SK-N-MC (cell line): Measurements from ENCODE around the gene DYNC1I1.

Experiments
- DNase-seq: peaks from one replicate; pipeline ENCODE4 v3.0.0-alpha.2; 2011; ENCODE audit warnings: low read depth, low spot score
- H3K27ac ChIP-seq: fragments of 200-600 bp; sonication (generic); 2 replicates; pipeline ENCODE4 v1.5.1; 2016; ENCODE audit warnings: mixed run types
- H3K36me3 ChIP-seq: fragments of 200-600 bp; sonication (generic); 2 replicates; pipeline ENCODE4 v1.6.1; 2017; ENCODE audit warnings: antibody characterized with exemption, low read length, mixed read lengths; ENCODE audit not compliant: insufficient read depth
- H3K4me3 ChIP-seq: fragments of 200-600 bp; sonication (generic); 2 replicates; pipeline ENCODE4 v1.5.1; 2016
- H3K9ac ChIP-seq: fragments of 200-600 bp; sonication (generic); 2 replicates; pipeline ENCODE4 v1.8.0; 2017; ENCODE audit warnings: mixed run types, mixed read lengths; ENCODE audit not compliant: insufficient read length
- H3K9me3 ChIP-seq: fragments of 200-600 bp; sonication (generic); 2 replicates; pipeline ENCODE4 v1.6.1; 2017; ENCODE audit warnings: low read depth, mild to moderate bottlenecking, antibody characterized with exemption, low read length, moderate library complexity, mixed read lengths
- EZH2 ChIP-seq: fragments of 200-600 bp; sonication (generic); IDR thresholded peaks from one replicate; pipeline ENCODE4 v1.6.1; 2017; ENCODE audit warnings: antibody characterized with exemption
- FOXP2 ChIP-seq: optimal IDR thresholded peaks from 2 replicates; pipeline ENCODE3; 2011; ENCODE audit warnings: mild to moderate bottlenecking, moderate library complexity; ENCODE audit not compliant: insufficient read depth; ENCODE audit errors: extremely low read length, control extremely low read depth
- POLR2AphosphoS5 ChIP-seq: IDR thresholded peaks from 2 replicates; pipeline ENCODE4 v1.6.1; 2012; ENCODE audit warnings: mild to moderate bottlenecking, low read depth, low read length, borderline replicate concordance

The DYNC1I1 gene

GRCh38 chr7:95753440-95753839, 18.9 kb upstream of the DYNC1I1 start:
- no peak overlapping the region for H3K4me3 ChIP-seq
- no peak overlapping the region for H3K27ac ChIP-seq
- no peak for TF ChIP-seq EZH2
- no peak for TF ChIP-seq FOXP2
- TF ChIP-seq POLR2AphosphoS5: no peak
- no peaks in the 10 kb centered on the region for H3K36me3 ChIP-seq
- H3K9ac ChIP-seq: no peak overlapping the region
- no peaks in the 10 kb centered on the region for H3K9me3 ChIP-seq
- DNase-seq: no peak

DNA sequence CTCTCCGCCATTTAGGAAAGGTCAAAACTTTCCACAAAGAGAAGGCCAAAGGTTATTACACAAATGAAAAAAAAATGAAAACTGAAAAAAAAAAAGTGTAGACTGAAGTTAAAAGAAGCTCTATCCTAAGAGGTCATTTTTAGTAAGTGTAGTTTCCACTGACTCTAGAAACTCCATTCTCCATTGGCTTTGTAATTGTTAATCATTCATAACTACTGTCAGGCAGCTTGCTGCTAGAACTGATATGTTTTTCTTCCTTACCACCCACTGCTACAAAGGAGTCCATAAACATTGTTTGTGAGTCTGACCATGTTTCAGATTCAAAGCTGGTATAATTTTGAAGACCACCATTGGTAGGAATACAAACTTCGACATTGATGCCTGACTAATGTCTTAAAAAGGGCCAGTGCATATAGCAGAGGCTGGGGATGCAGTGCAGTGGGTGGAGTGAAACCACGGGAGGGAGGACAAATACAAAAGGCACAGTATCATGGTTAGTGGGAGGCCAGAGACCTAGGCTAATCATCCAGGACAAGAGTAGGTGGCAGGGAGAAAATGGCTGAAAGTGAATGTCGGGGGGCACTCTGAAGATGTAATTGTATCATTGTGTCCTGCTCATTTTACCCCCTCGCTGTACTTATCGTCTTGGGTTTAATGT, 16.9 kb upstream of the DYNC1I1 start:
- no peak overlapping the region for H3K9ac ChIP-seq
- H3K27ac ChIP-seq: no peak overlapping the region
- no peak for DNase-seq
- TF ChIP-seq EZH2 (no peak), POLR2AphosphoS5 (no peak), FOXP2 (no peak)
- no peaks in the 10 kb centered on the region for H3K36me3 ChIP-seq
- no peaks in the 10 kb centered on the region for H3K9me3 ChIP-seq
- H3K4me3 ChIP-seq: no peak overlapping the region

DNA sequence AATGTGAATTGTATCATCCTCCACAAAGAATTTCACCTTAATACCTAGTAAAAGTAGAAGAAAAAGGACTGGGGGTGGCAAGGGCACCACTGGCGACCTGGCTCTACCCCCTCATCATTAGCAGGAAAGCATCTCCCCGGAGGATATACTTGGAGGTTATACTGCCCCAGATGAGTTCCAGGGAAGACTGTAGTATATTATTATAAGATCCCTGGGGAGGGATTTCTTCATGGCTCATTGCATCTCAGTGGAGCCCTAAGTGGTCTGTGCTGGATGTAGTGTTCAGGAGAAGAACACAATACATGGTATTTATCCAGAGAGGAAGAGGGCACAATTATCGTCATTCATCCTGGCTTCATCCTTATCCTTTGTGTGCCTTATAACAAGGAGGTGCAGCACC, 14.2 kb upstream of the DYNC1I1 start:
- no peak overlapping the region for H3K4me3 ChIP-seq
- no peak overlapping the region for H3K9ac ChIP-seq
- H3K9me3 ChIP-seq: no peaks in the 10 kb centered on the region; the same call in 1 of the 2 replicates
- DNase-seq: no peak
- no peak overlapping the region for H3K27ac ChIP-seq
- no peak for TF ChIP-seq EZH2
- TF ChIP-seq POLR2AphosphoS5: no peak
- TF ChIP-seq FOXP2: no peak
- H3K36me3 ChIP-seq: no peaks in the 10 kb centered on the region

DNA sequence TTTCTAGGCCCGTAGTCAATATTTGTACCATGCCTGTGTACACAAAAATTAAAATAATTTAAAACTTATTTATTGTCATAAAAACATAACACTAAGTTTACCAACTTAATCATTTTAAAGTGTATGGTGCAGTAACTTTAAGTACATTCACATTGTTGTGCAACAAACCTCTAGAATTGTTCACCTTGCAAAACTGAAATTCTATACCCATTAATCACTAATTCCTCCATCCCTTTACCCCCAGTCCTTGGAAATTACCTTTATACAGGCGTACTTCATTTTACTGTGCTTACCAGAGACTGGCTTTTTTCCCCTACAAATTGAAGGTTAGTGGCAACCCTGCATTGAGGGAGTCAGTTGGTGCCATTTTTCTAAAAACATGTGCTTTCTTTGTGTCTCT, 6.3 kb upstream of the DYNC1I1 start:
- H3K27ac ChIP-seq: no peak overlapping the region
- no peak for DNase-seq
- no peak overlapping the region for H3K9ac ChIP-seq
- H3K9me3 ChIP-seq: no peaks in the 10 kb centered on the region; the same call in 1 of the 2 replicates
- no peak overlapping the region for H3K4me3 ChIP-seq
- TF ChIP-seq EZH2 (no peak), POLR2AphosphoS5 (no peak), FOXP2 (no peak)
- H3K36me3 ChIP-seq: no peaks in the 10 kb centered on the region

GRCh38 chr7:95766657-95767056, 5.7 kb upstream of the DYNC1I1 start:
- Histone ChIP-seq H3K9me3 (no peaks in the 10 kb centered on the region; the same call in 1 of the 2 replicates), H3K36me3 (no peaks in the 10 kb centered on the region), H3K4me3 (no peak overlapping the region), H3K9ac (no peak overlapping the region), H3K27ac (no peak overlapping the region)
- no peak for DNase-seq
- TF ChIP-seq FOXP2 (no peak), EZH2 (no peak), POLR2AphosphoS5 (no peak)

DNA sequence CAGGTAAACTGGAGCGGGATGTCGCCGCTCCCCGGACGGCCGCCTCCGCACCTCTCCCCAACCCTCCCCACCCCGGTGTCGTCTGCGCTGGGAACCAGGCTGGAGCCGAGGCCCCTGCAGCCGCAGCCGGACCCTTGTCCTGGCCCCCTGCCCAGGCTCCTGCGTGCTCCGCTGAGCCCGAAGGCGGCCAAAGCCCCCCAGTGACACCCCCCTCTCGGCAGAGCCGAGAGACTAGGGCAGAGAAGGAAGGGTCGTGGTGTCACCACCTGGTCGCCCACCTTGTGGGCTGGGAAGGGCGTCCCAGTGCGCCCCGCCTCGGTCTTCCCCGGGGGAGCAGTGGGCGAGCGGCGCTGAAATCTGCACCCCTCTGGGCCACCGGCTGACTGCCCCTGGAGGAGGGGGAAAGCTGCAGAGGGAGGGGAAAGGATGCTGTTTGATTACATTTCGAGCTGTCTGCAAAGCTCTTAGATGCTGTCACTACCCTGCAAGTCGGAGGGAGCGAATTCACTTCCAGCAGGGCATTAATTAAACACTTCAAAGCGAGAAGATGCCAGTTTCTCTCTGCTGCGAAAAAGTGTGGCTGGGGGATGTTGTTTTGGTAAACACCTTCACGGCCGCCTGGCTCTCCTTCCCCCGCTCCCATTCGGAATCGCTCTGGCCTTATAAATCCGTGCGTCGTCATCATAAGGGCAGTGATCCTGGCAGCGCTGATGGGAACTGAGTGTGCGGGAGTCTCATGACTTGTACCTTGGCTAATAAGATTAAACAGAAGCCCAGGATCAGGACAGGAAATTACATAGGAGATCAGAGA, 622 bp downstream of the DYNC1I1 start:
- H3K9ac ChIP-seq: no peak overlapping the region

DNA sequence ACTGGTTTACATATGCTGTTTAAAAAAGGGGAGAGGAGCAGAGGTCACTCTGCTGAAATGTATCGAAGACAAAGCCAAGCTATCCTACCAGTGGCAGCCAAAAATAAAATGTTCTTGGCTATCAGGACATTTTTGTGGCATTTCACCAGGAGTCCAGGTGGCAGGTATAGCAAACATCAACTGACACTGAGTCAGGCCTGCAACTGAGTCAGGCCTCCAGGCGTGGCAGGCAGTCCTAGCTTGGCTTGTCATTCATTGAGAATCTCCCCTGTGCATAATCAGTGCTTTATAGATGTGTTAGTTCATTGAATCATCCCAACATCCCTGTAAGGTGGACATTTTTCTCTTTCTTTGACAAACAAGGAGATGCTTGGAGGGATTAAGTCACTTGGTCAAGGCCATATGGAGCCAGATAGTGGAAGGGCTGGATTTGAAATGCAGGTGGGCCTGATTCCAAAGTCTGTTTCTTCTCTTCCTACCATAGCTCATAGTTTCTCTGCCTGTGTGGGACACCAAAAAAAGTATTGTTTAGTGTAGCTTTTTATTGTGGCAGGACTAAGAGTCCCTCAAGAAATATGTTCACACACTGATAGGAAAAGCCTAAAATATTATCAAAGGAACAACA, 4.3 kb downstream of the DYNC1I1 start:
- Histone ChIP-seq H3K9me3 (no peaks in the 10 kb centered on the region), H3K27ac (no peak overlapping the region), H3K36me3 (no peaks in the 10 kb centered on the region), H3K9ac (no peak overlapping the region), H3K4me3 (no peak overlapping the region)
- no peak for DNase-seq
- no peak for TF ChIP-seq FOXP2
- no peak for TF ChIP-seq EZH2
- no peak for TF ChIP-seq POLR2AphosphoS5

More for the DNA sequence above, 622 bp downstream of the DYNC1I1 start:
- H3K4me3 ChIP-seq: peak overlapping the region; percentile 82
- H3K9me3 ChIP-seq: no peaks in the 10 kb centered on the region
- no peak overlapping the region for H3K27ac ChIP-seq
- TF ChIP-seq FOXP2 (no peak), EZH2 (no peak), POLR2AphosphoS5 (no peak)
- DNase-seq: no peak
- H3K36me3 ChIP-seq: no peaks in the 10 kb centered on the region

DNA sequence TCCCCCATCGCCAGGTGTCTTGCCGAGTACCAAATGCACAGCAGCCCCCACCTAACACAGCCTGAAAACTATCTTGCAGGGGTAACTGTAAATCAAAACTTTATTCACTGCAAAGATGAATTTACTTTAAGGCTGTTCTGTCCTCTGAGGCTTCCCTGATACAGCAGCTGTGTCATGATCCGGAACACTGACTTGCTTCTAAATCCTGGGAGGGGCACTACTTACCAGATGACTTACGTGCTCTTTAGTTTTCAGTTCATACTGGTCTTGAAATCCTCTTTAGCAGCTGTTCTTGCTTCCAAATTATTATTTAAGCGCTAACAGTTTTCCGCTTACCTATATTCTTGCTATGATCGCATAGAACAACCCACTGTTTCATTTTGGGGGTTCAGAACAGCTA, 4.9 kb downstream of the DYNC1I1 start:
- TF ChIP-seq POLR2AphosphoS5 (no peak), EZH2 (no peak), FOXP2 (no peak)
- DNase-seq: no peak
- no peaks in the 10 kb centered on the region for H3K36me3 ChIP-seq
- H3K9ac ChIP-seq: no peak overlapping the region
- no peak overlapping the region for H3K27ac ChIP-seq
- H3K4me3 ChIP-seq: no peak overlapping the region
- H3K9me3 ChIP-seq: no peaks in the 10 kb centered on the region
